HL-60 (cell line): ENCODE measurements around the gene XPR1.

Experiments
- GABPA ChIP-seq: IDR thresholded peaks from 2 replicates; pipeline ENCODE4 v1.6.1; 2012; ENCODE audit warnings: low read depth
- POLR2AphosphoS5 ChIP-seq: IDR thresholded peaks from 2 replicates; pipeline ENCODE4 v1.6.1; 2012; ENCODE audit warnings: low read depth
- SPI1 ChIP-seq: IDR thresholded peaks from 2 replicates; pipeline ENCODE4 v1.6.1; 2012; ENCODE audit warnings: low read depth, mild to moderate bottlenecking, borderline replicate concordance
- TF ChIP-seq, protein P1 (sequence below): IDR thresholded peaks from one replicate; pipeline ENCODE4 v1.5.1; 2011; ENCODE audit warnings: low read length, control low read depth, inconsistent platforms; ENCODE audit not compliant: insufficient read depth
- TF ChIP-seq, protein P2 (sequence below): IDR thresholded peaks from 2 replicates; pipeline ENCODE4 v1.6.1; 2012; ENCODE audit warnings: low read depth; ENCODE audit not compliant: insufficient replicate concordance

DNA sequence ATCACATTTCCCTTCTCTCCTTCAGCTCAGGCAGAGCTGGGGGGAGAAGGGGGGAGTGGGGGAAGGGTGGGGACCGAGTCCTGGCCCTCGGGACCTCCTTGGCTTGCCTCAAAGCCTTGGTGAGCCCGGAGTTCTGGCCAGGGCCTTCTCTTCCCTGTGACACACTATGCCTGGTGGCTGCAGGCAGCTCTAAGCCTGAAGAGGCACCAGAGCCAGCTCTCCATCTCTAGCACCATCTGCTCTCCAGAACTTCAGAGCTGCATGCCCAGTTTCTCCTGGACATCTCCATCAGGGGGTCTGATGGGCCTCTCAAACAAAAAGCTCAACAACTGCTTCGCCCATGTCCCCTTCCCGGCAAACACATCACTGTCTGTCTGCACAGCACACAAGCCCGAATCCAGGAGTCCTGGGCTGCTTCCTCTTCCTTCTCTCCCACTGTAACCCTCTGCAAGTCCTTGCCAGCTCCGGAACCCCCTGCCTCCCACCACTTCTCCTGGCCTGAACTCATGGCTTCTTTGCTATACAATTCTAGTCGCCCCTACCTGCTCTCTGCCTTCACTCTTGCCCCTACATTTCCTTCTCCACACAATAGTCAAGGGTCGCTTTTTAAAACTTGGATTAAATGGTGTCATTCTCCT is 307.4 kb downstream of the XPR1 start:
- TF ChIP-seq, protein P1, sequence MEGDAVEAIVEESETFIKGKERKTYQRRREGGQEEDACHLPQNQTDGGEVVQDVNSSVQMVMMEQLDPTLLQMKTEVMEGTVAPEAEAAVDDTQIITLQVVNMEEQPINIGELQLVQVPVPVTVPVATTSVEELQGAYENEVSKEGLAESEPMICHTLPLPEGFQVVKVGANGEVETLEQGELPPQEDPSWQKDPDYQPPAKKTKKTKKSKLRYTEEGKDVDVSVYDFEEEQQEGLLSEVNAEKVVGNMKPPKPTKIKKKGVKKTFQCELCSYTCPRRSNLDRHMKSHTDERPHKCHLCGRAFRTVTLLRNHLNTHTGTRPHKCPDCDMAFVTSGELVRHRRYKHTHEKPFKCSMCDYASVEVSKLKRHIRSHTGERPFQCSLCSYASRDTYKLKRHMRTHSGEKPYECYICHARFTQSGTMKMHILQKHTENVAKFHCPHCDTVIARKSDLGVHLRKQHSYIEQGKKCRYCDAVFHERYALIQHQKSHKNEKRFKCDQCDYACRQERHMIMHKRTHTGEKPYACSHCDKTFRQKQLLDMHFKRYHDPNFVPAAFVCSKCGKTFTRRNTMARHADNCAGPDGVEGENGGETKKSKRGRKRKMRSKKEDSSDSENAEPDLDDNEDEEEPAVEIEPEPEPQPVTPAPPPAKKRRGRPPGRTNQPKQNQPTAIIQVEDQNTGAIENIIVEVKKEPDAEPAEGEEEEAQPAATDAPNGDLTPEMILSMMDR: no peak
- TF ChIP-seq POLR2AphosphoS5 (no peak), GABPA (no peak), SPI1 (no peak)
- TF ChIP-seq, protein P2, sequence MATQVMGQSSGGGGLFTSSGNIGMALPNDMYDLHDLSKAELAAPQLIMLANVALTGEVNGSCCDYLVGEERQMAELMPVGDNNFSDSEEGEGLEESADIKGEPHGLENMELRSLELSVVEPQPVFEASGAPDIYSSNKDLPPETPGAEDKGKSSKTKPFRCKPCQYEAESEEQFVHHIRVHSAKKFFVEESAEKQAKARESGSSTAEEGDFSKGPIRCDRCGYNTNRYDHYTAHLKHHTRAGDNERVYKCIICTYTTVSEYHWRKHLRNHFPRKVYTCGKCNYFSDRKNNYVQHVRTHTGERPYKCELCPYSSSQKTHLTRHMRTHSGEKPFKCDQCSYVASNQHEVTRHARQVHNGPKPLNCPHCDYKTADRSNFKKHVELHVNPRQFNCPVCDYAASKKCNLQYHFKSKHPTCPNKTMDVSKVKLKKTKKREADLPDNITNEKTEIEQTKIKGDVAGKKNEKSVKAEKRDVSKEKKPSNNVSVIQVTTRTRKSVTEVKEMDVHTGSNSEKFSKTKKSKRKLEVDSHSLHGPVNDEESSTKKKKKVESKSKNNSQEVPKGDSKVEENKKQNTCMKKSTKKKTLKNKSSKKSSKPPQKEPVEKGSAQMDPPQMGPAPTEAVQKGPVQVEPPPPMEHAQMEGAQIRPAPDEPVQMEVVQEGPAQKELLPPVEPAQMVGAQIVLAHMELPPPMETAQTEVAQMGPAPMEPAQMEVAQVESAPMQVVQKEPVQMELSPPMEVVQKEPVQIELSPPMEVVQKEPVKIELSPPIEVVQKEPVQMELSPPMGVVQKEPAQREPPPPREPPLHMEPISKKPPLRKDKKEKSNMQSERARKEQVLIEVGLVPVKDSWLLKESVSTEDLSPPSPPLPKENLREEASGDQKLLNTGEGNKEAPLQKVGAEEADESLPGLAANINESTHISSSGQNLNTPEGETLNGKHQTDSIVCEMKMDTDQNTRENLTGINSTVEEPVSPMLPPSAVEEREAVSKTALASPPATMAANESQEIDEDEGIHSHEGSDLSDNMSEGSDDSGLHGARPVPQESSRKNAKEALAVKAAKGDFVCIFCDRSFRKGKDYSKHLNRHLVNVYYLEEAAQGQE: no peak
